Measurements from ENCODE around the gene BCR. TPM values are rescaled to one million over a fixed set of nuclear protein-coding genes. Genes with fewer than 3 reads are reported as not detected.

The BCR gene
- total and polyA plus RNA-seq, 2 of the 8 experiments (the other 6 are each of a cell fraction or from before 2014, with no cell fraction given): 66.7 to 130 TPM

DNA sequence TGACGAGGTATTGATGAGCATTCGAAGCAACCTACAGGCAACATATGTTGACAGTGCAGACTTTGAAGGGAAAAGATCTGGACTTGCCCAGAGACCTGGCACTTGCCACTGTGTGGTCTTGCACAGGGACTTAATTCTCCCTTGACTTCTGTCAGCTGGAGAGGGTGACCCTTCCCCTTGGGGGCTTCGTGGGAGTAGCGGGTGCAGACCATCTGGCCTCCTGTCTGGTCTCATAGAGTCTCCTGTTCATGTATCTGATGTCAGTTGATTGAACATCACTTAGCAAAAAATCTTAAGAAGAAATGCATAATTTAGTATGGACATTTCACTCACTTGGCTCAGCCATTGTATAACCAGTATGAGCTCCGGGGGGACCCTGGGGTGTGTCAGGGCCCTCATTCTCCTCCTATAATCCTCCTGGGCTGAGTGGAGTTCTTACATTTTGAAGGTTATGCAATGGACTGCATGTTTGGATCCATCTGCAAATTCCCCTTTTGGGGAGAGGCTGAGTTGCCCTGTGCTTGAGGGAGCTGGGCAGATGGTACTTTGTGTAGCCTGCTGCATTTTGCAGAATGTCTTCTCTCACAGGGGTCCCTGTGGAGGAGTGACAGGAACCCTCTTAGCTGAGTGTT, 13.0 kb downstream of the BCR start:
- peaks cover 23% of the 10 kb centered on the region for H3K79me1 ChIP-seq (ENCODE audit: low read depth, low read length)
- H3K4me1 ChIP-seq (replicated peaks in 1 of 4; ENCODE audit: control insufficient read depth in 3 of 4, insufficient read depth in 4 of 4, low read length in 3 of 4): peaks cover 2 to 15% (median 10%) of the 10 kb centered on the region in 4 experiments; a peak in 6 of 7 replicates
- ChIA-PET CTCF (ENCODE audit: partially characterized antibody) (interaction anchor here (0.7 to 24.3 kb wide), 4 partner anchors 16 to 89 kb away, joined by 3 to 358 read pairs (median 3); no protein-coding TSS in a partner anchor), POLR2A (ENCODE audit: partially characterized antibody) (interaction anchor here (0.8 to 1.8 kb wide), 4 partner anchors 10 to 46 kb away, joined by 3 to 4 read pairs (median 3); no protein-coding TSS in a partner anchor)
- H3K36me3 ChIP-seq (ENCODE audit: control insufficient read depth in 2 of 4, insufficient read depth in 4 of 4, low read length in 3 of 4): no peaks in the 10 kb centered on the region
- H3K18ac ChIP-seq (ENCODE audit: extremely low read depth, low read length): no peak overlapping the region
- no peak for FAIRE-seq
- H3K27me3 ChIP-seq (replicated peaks in 1 of 4; ENCODE audit: control insufficient read depth in 3 of 4, extremely low read depth in 1 of 4, insufficient read depth in 3 of 4, low read length in 3 of 4): no peaks in the 10 kb centered on the region
- WGBS, 2 experiments (ENCODE audit: extremely low coverage in 1 of 2, insufficient coverage in 1 of 2, insufficient read length in 1 of 2, insufficient replicate concordance in 2 of 2, low coverage in 1 of 2, low lambda C conversion rate in 2 of 2, missing lambda C conversion rate in 1 of 2): 81% methylated on average over 5 of the region's 5 CpGs; no CpG with 5 or more reads in 1 of the 2 experiments
- H2BK15ac ChIP-seq (ENCODE audit: low read length): no peak overlapping the region
- no peak for DNase-seq (ENCODE audit: low read depth in 1 of 2, low spot score in 2 of 2)
- H3K23me2 ChIP-seq (ENCODE audit: low read depth, low read length): no peaks in the 10 kb centered on the region
- H4K91ac ChIP-seq (replicated peaks; ENCODE audit: insufficient read length, low read length): no peak overlapping the region
- no peak overlapping the region for H3K14ac ChIP-seq (ENCODE audit: insufficient read length)
- H4K8ac ChIP-seq (ENCODE audit: extremely low read depth, insufficient read depth, low read length): no peak overlapping the region
- no peak overlapping the region for H3K23ac ChIP-seq (ENCODE audit: insufficient read length)
- no peaks in the 10 kb centered on the region for H3K9me3 ChIP-seq (ENCODE audit: insufficient read depth in 2 of 2, low read depth in 1 of 2, low read length in 1 of 2)
- no peak overlapping the region for H2BK12ac ChIP-seq (ENCODE audit: low read depth, low read length)
- no peak overlapping the region for H3K56ac ChIP-seq (replicated peaks; ENCODE audit: insufficient read length, low read depth, low read length)
- H2BK20ac ChIP-seq (ENCODE audit: low read length): no peak overlapping the region
- no peak overlapping the region for H4K5ac ChIP-seq (ENCODE audit: insufficient read length, low read depth, low read length)
- H2BK5ac ChIP-seq (ENCODE audit: low read depth, low read length): peak overlapping the region; percentile 66; the same call in 1 of the 2 replicates
- peaks cover 29 to 52% of the 10 kb centered on the region in 2 experiments for H4K20me1 ChIP-seq (replicated peaks in 1 of 2; ENCODE audit: control insufficient read depth in 1 of 2, insufficient read depth in 2 of 2, low read length in 2 of 2)
- H3K79me2 ChIP-seq (ENCODE audit: control insufficient read depth in 1 of 2, insufficient read depth in 2 of 2, low read length in 2 of 2): peaks cover 20 to 96% of the 10 kb centered on the region in 2 experiments
- TF ChIP-seq POU5F1 (IDR thresholded peaks at IDR 0.05; ENCODE audit: low read depth, low read length): no peak
- no peak for TF ChIP-seq POLR2AphosphoS5 (IDR thresholded peaks at IDR 0.05; ENCODE audit: low read depth, low read length)
- no peak for TF ChIP-seq HDAC2 (IDR thresholded peaks at IDR 0.05; ENCODE audit: borderline replicate concordance in 1 of 2, low read depth in 2 of 2, low read length in 2 of 2)
- no peak for TF ChIP-seq CEBPB (IDR thresholded peaks at IDR 0.05; ENCODE audit: low read depth, low read length)
- TF ChIP-seq CBX8 (IDR thresholded peaks at IDR 0.05; ENCODE audit: borderline replicate concordance, low read depth, low read length): no peak
- no peak for TF ChIP-seq BCL11A (IDR thresholded peaks at IDR 0.05; ENCODE audit: low read depth in 2 of 2, low read length in 2 of 2)
- TF ChIP-seq, protein P1, sequence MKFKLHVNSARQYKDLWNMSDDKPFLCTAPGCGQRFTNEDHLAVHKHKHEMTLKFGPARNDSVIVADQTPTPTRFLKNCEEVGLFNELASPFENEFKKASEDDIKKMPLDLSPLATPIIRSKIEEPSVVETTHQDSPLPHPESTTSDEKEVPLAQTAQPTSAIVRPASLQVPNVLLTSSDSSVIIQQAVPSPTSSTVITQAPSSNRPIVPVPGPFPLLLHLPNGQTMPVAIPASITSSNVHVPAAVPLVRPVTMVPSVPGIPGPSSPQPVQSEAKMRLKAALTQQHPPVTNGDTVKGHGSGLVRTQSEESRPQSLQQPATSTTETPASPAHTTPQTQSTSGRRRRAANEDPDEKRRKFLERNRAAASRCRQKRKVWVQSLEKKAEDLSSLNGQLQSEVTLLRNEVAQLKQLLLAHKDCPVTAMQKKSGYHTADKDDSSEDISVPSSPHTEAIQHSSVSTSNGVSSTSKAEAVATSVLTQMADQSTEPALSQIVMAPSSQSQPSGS (IDR thresholded peaks at IDR 0.05; ENCODE audit: low read length): no peak
- no peak for TF ChIP-seq BACH1 (IDR thresholded peaks at IDR 0.05; ENCODE audit: low read length)
- TF ChIP-seq GTF2F1 (IDR thresholded peaks at IDR 0.05; ENCODE audit: borderline replicate concordance, low read depth, low read length): no peak
- no peak overlapping the region for H3K9ac ChIP-seq (replicated peaks in 1 of 4; ENCODE audit: extremely low read depth in 1 of 4, low read depth in 3 of 4, low read length in 3 of 4)
- no peak overlapping the region for H2AK5ac ChIP-seq (ENCODE audit: low read depth, low read length)
- no peak overlapping the region for H2BK120ac ChIP-seq (replicated peaks; ENCODE audit: low read depth, low read length)
- H3K4ac ChIP-seq (replicated peaks; ENCODE audit: insufficient read length, low read depth, low read length): no peak overlapping the region
- H3K4me2 ChIP-seq (ENCODE audit: insufficient read depth in 1 of 2, low read depth in 2 of 2, low read length in 2 of 2): no peak overlapping the region
- H3K27ac ChIP-seq (ENCODE audit: low read depth, low read length): no peak overlapping the region
- H2AFZ ChIP-seq (ENCODE audit: low read length): no peak overlapping the region
- H3K4me3 ChIP-seq (ENCODE audit: extremely low read depth in 1 of 4, insufficient read depth in 2 of 4, low read depth in 3 of 4, low read length in 4 of 4): no peak overlapping the region

All from H1 (cell line).